M059J (cell line): Measurements from ENCODE around the gene VARS2. TPM values are rescaled to one million over a fixed set of nuclear protein-coding genes. Genes with fewer than 3 reads are reported as not detected.
"Not testable (repeated sequence)": the region's sequence is repeated elsewhere in the genome, so short reads cannot be mapped to it uniquely, and the experiment has no call there.

Source experiments
- DNase-seq: peaks from one replicate; pipeline ENCODE4 v3.0.0-alpha.2; 2012; ENCODE audit warnings: low read depth
- total RNA-seq: library from RNA; depleted of rRNA; stranded (reverse); fragments of >200 nt; shearing (Covaris generic); gene quantifications from 2 replicates; pipeline ENCODE4 v1.2.3, GENCODE V29; 2014; rRNA removed

The VARS2 gene
- total RNA-seq, 1 experiment from 2014 or later = 7.4 TPM

GRCh38 chr6:30962716-30963115 is 48.7 kb downstream of the VARS2 start:
- no peak for DNase-seq

- DNase-seq = peak; percentile 48
These were observed 49.6 kb downstream of the VARS2 start for GRCh38 chr6:30963641-30964040.

GRCh38 chr6:30964075-30964474 is 50.0 kb downstream of the VARS2 start:
- peak; percentile 50 for DNase-seq

DNA sequence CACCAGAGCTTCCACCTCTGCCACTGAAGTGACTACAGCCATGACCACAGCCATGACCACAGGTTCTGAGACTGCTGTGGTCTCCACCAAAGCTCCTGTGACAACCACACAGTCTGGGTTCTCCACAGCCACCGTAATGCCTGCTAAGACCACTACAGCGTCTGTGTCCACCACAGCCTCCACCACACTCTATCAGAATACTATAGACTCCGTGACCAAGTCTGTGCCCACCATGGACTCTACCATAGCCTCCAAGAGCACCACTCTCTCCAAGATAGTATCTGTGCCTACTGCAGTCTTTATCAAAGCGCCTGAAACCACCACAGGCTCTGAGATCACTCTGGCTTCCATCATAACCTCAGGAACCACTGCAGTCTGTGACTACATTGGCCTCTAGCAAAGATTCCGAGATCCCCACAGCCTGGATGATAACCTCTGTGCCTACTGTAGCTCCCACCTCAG is 51.1 kb downstream of the VARS2 start:
- DNase-seq = no peak

DNA sequence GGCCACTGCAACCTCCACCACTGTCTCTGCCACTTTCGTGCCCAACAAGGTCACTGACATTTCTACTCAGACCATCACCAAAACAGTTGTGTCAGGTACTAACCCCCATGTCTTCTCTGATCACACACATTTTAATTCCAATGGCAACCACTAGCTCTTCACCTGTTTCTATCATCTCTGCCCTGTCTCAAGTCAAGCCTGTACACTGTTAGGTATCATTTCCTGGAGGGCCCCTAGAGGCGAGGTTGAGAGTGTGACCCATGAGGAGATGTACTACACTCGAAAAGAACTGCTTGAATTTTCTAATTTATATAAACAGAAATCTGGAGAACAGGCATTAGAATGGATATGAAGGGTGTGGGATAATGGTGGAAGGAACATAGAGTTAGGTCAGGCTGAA is 52.1 kb downstream of the VARS2 start:
- DNase-seq = no peak

DNA sequence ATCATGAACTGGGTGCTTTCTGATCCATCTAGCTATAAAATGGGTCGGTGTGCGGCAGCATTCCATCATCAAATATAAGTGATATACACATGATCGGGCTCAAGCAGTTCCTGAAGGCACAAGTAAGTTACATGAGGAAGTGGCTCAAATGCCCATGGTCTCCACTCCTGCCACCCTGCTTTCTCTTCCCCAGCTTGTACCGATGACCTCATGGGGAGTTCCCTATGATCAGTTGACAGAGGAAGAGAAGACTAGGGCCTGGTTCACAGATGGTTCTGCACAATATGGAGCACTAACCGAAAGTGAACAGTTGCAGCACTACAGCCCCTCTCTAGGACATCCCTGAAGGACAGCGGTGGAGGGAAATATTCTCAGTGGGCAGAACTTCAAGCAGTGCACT is 55.1 kb downstream of the VARS2 start:
- DNase-seq = not testable (repeated sequence)

DNA sequence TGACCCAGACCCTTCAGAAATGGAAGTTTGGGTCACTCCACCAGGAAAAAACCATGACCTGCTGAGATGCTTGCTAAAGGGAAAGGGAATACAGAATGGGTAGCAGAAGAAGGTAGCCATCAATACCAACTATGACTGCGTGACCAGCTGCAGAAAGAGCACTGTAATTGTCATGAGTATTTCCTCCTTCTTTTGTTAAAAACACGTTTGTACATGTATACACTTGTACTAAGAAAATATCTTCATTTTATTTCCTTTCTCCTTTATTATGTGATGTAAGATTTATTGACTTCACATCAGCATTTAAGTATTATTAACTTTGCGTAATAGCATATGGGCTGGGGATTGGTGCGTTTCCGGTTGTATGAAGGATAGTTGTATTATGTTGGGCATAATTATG is 56.9 kb downstream of the VARS2 start:
- DNase-seq = no peak

DNA sequence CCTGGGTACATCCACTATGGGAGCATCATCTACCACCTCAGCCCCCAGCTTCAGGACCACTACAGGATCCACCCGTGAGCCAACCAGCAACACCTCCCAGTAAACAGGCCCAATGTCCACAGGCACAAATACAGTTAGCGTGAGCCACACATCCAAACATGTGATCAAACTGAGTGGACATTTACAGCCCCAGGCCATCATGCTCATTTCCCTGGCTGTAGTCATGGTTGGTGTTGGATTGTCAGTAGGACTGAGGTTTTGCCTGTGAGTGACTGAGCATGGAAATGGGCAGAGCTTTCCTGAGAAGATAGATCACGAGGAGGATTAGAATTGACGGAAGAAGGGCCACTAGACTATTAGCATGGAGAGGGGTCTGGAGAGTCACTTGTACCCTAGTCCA is 58.8 kb downstream of the VARS2 start:
- peak; percentile 54 for DNase-seq

GRCh38 chr6:30974490-30975252 is 60.6 kb downstream of the VARS2 start:
- no peak for DNase-seq

Other genes with a start within 250 kb of the VARS2 start
- gene DHX16, start 241.2 kb upstream of the VARS2 start, total RNA-seq = 52.2 and 64.8 TPM in 2 replicates
- 100 and 139 TPM in 2 replicates for gene PPP1R18, start 227.6 kb upstream of the VARS2 start, total RNA-seq
- gene NRM, start 223.3 kb upstream of the VARS2 start, total RNA-seq = 36.3 and 38.2 TPM in 2 replicates
- gene MDC1, start 197.0 kb upstream of the VARS2 start, total RNA-seq = 9.9 and 10.9 TPM in 2 replicates
- 1,768 and 1,968 TPM in 2 replicates for gene TUBB, start 193.9 kb upstream of the VARS2 start, total RNA-seq
- gene FLOT1, start 171.6 kb upstream of the VARS2 start, total RNA-seq = 194 and 244 TPM in 2 replicates
- gene IER3, start 169.7 kb upstream of the VARS2 start, total RNA-seq = 348 and 388 TPM in 2 replicates
- 33.9 and 73.5 TPM in 2 replicates for gene DDR1, start 29.7 kb upstream of the VARS2 start, total RNA-seq
- 11.4 and 17.7 TPM in 2 replicates for gene GTF2H4, start 6.0 kb upstream of the VARS2 start, total RNA-seq
- gene SFTA2, start 17.9 kb downstream of the VARS2 start, total RNA-seq = not detected in 2 replicates
- not detected in 2 replicates for gene MUCL3, start 26.7 kb downstream of the VARS2 start, total RNA-seq
- gene MUC21, start 69.5 kb downstream of the VARS2 start, total RNA-seq = not detected in 2 replicates
- gene MUC22, start 96.2 kb downstream of the VARS2 start, total RNA-seq = not detected in 2 replicates
- gene C6orf15, start 198.3 kb downstream of the VARS2 start, total RNA-seq = not detected in 2 replicates
- gene PSORS1C1, start 200.6 kb downstream of the VARS2 start, total RNA-seq = 0.15 and 8.3 TPM in 2 replicates
- not detected in 2 replicates for gene CDSN, start 206.2 kb downstream of the VARS2 start, total RNA-seq
- not detected in 2 replicates for gene PSORS1C2, start 224.8 kb downstream of the VARS2 start, total RNA-seq
- gene CCHCR1, start 243.6 kb downstream of the VARS2 start, total RNA-seq = 25.5 and 25.9 TPM in 2 replicates
- 84.1 and 130 TPM in 2 replicates for gene TCF19, start 244.4 kb downstream of the VARS2 start, total RNA-seq